HCT116 (cell line): Measurements from ENCODE around the gene SLC2A1. TPM values are rescaled to one million over a fixed set of nuclear protein-coding genes. Genes with fewer than 3 reads are reported as not detected.

Experiments
- ATAC-seq: fragments of 200-7000 bp; cut with Tn5 transposase; 2 replicates; pipeline ENCODE4 v1.9.1; 2020; ENCODE audit warnings: mild to moderate bottlenecking, moderate library complexity
- BruUV-seq: library from RNA; stranded (reverse); fragments of 400-500 nt; replicated peaks from 2 replicates; lab custom pipeline; 2021; lab: Mats Ljungman, UMichigan
- CTCF ChIA-PET: fragments of 300-600 bp; sonication (Branson Sonifier 250); formaldehyde crosslinking; loops from one replicate; lab custom pipeline; 2021; ENCODE audit warnings: antibody characterized with exemption; lab: Charles Lee
- POLR2A ChIA-PET: fragments of 300-600, 350-600 bp; sonication (Branson Sonifier 250); formaldehyde crosslinking; loops from one replicate; lab custom pipeline; 2021; ENCODE audit warnings: antibody characterized with exemption; lab: Charles Lee
- RAD21 ChIA-PET, 2 experiments: fragments of 300-600 bp; sonication (Branson Sonifier 250); formaldehyde crosslinking; loops; one replicate each; lab custom pipeline; 2023; ENCODE audit warnings: low total read pairs in 2 of 2; ENCODE audit not compliant: uncharacterized antibody in 2 of 2, unreplicated experiment in 2 of 2, low non-redundant PET in 1 of 2; lab: Charles Lee
- DNase-seq: peaks from one replicate; pipeline ENCODE4 v3.0.0-alpha.2; 2010; ENCODE audit warnings: low read depth, low spot score
- H2AFZ ChIP-seq: fragments of 200-600 bp; shearing (Covaris generic), sonication (generic); 2 replicates; pipeline ENCODE4 v1.6.1; 2017; ENCODE audit warnings: low read depth, mixed run types, mixed read lengths, antibody characterized with exemption, low read length; ENCODE audit not compliant: poor library complexity, severe bottlenecking
- H3K27ac ChIP-seq: 2 replicates; pipeline ENCODE4 v1.5.1; 2012; ENCODE audit warnings: low read depth, low read length
- H3K27me3 ChIP-seq: fragments of 200-600 bp; sonication (generic); 2 replicates; pipeline ENCODE4 v1.6.1; 2016; ENCODE audit warnings: mixed run types, low read length, mixed read lengths; ENCODE audit not compliant: insufficient read depth
- H3K36me3 ChIP-seq, 2 experiments: fragments of 200-500 bp in 1 of 2; fragments of 200-600 bp in 1 of 2; sonication (Bioruptor generic) in 1 of 2; sonication (generic) in 1 of 2; 2 replicates each; pipeline versions ENCODE4 v1.5.1 to v1.6.1; 2014 to 2016; ENCODE audit warnings: low read length in 2 of 2, inconsistent platforms in 1 of 2, mixed read lengths in 1 of 2, mixed run types in 1 of 2; ENCODE audit not compliant: insufficient read depth in 2 of 2, control insufficient read depth in 1 of 2
- H3K4me1 ChIP-seq, 2 experiments: fragments of 200-600 bp in 1 of 2; sonication (generic) in 1 of 2; 2 replicates each; pipeline versions ENCODE4 v1.5.1 to v1.6.1; 2012 to 2017; ENCODE audit warnings: low read length in 2 of 2, inconsistent platforms in 1 of 2, mild to moderate bottlenecking in 1 of 2, mixed read lengths in 1 of 2, mixed run types in 1 of 2, moderate library complexity in 1 of 2; ENCODE audit not compliant: insufficient read depth in 2 of 2, control insufficient read depth in 1 of 2
- H3K4me2 ChIP-seq: fragments of 200-600 bp; sonication (generic); 2 replicates; pipeline ENCODE4 v1.6.1; 2017; ENCODE audit warnings: mixed run types, low read length, mixed read lengths
- H3K4me3 ChIP-seq, 2 experiments: fragments of 200-600 bp in 1 of 2; sonication (generic) in 1 of 2; replicated peaks in 1 of 2; 2 replicates each; pipeline ENCODE4 v1.5.1; 2011 to 2016; ENCODE audit warnings: low read length in 2 of 2, control low read depth in 1 of 2, low read depth in 1 of 2, mild to moderate bottlenecking in 1 of 2, mixed read lengths in 1 of 2, mixed run types in 1 of 2
- H3K79me2 ChIP-seq: fragments of 200-600 bp; sonication (generic); 2 replicates; pipeline ENCODE4 v1.6.1; 2017; ENCODE audit warnings: mild to moderate bottlenecking, mixed run types, low read length, moderate library complexity, mixed read lengths; ENCODE audit not compliant: insufficient read depth
- H3K9ac ChIP-seq: fragments of 200-600 bp; sonication (generic); 2 replicates; pipeline ENCODE4 v1.6.1; 2016; ENCODE audit warnings: low read length, mixed read lengths
- H3K9me2 ChIP-seq: fragments of 200-600 bp; sonication (generic), shearing (Covaris generic); 2 replicates; pipeline ENCODE4 v1.6.1; 2017; ENCODE audit warnings: mixed run types, mild to moderate bottlenecking, moderate library complexity; ENCODE audit not compliant: insufficient read depth
- H3K9me3 ChIP-seq, 2 experiments: fragments of 200-500 bp in 1 of 2; fragments of 200-600 bp in 1 of 2; sonication (Bioruptor generic) in 1 of 2; sonication (generic) in 1 of 2; 2 replicates each; pipeline ENCODE4 v1.6.1; 2014 to 2017; ENCODE audit warnings: low read length in 2 of 2, mixed read lengths in 2 of 2, inconsistent platforms in 1 of 2, low read depth in 1 of 2, mild to moderate bottlenecking in 1 of 2, mixed run types in 1 of 2, moderate library complexity in 1 of 2; ENCODE audit not compliant: control insufficient read depth in 1 of 2, insufficient read depth in 1 of 2
- H4K20me1 ChIP-seq: fragments of 200-600 bp; sonication (generic), shearing (Covaris generic); 2 replicates; pipeline ENCODE4 v1.6.1; 2017; ENCODE audit warnings: mixed run types, mild to moderate bottlenecking, moderate library complexity; ENCODE audit not compliant: insufficient read depth
- CEBPB ChIP-seq: IDR thresholded peaks from 2 replicates; pipeline ENCODE4 v1.6.1; 2012; ENCODE audit warnings: low read depth
- CTCF ChIP-seq, 3 experiments: fragments of 200-600 bp in 1 of 3; sonication (generic) in 1 of 3; IDR thresholded peaks in 2 of 3; conservative IDR thresholded peaks in 1 of 3; 2 replicates each; pipeline ENCODE4 v1.5.1; 2012 to 2017; ENCODE audit warnings: low read depth in 2 of 3, low read length in 2 of 3, antibody characterized with exemption in 1 of 3, borderline replicate concordance in 1 of 3, control low read depth in 1 of 3, mild to moderate bottlenecking in 1 of 3, mixed read lengths in 1 of 3, mixed run types in 1 of 3, moderate library complexity in 1 of 3; ENCODE audit not compliant: insufficient read depth in 1 of 3
- ELF1 ChIP-seq: IDR thresholded peaks from 2 replicates; pipeline ENCODE4 v1.6.1; 2012; ENCODE audit warnings: low read depth, borderline replicate concordance
- POLR2A ChIP-seq: IDR thresholded peaks from 2 replicates; pipeline ENCODE4 v1.7.0; 2011; ENCODE audit warnings: borderline replicate concordance; ENCODE audit not compliant: insufficient read depth, insufficient read length; ENCODE audit errors: extremely low read depth
- POLR2AphosphoS5 ChIP-seq: IDR thresholded peaks from 2 replicates; pipeline ENCODE4 v1.6.1; 2011; ENCODE audit warnings: mild to moderate bottlenecking, low read depth, low read length, moderate library complexity
- SIN3A ChIP-seq: IDR thresholded peaks from 2 replicates; pipeline ENCODE4 v1.6.1; 2012; ENCODE audit warnings: low read depth
- TCF7L2 ChIP-seq: IDR thresholded peaks from 2 replicates; pipeline ENCODE4 v1.7.0; 2011; ENCODE audit warnings: borderline replicate concordance, inconsistent platforms; ENCODE audit not compliant: insufficient read depth, insufficient read length; ENCODE audit errors: extremely low read depth
- YY1 ChIP-seq: IDR thresholded peaks from 2 replicates; pipeline ENCODE4 v1.6.1; 2011; ENCODE audit warnings: low read length, low read depth, moderate library complexity, mild to moderate bottlenecking; ENCODE audit not compliant: insufficient replicate concordance; ENCODE audit errors: extremely low read depth
- ZNF274 ChIP-seq: fragments of 200-500 bp; sonication (Bioruptor generic); IDR thresholded peaks from 2 replicates; pipeline ENCODE4 v1.6.1; 2014; ENCODE audit warnings: mild to moderate bottlenecking, low read depth, low read length, inconsistent platforms
- intact Hi-C: fragments of 100-400 bp; cut with micrococcal nuclease; formaldehyde crosslinking; loops from 2 replicates; pipeline ENCODE4 v1.10.0; 2022
- total RNA-seq: library from RNA; stranded (reverse); gene quantifications from one replicate; pipeline ENCODE4 v1.2.1, GENCODE V29; 2021; ENCODE audit not compliant: unreplicated experiment

Gene SLC2A1
- total RNA-seq, 1 experiment from 2014 or later: 248 TPM

DNA sequence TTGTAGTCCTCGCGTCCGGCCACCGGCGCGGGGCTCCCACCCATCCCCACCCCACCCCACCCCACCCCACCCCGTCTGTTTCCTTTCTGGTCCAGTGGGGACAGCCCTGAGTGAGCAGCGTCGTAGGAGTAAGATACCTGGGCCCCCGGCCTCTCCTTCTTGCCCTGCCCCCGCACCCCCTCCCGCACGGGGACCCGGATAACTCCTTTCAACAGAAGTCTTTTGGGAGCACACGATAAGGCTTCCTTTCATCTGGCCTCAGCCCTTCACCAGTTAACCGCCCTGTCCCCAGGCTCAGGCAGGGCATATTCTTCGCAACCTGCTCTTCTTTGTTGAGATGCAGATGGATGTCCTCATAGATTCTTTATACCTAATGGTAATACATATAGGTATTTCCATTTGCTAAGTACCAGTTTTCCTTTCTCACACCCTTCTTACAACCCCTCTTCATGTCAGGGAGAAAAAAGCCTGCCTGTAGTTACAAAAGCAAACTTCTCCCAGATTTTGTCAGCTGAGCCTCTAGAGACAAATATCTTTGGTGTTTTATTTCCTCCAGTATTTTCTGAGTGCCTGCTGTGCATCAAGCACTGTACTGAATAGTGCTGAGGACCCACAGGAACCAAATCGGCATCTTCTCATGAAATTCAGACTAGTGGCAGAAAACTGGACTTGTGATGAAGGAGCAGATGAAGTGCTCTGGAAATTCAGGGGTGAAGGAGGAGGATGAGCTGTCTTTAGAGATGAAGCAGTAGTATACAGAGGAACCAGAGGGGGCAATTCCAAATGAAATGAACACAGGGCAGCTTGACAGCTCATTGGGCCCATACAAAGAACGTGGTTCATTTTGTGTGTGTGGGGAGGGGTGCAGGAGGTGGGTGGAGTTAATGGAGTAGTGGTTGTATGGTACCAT is 33.6 kb downstream of the SLC2A1 start:
- Histone ChIP-seq H3K9me2 (no peaks in the 10 kb centered on the region), H3K79me2 (peaks cover 4% of the 10 kb centered on the region; the same call in 1 of the 2 replicates), H3K27ac (peak overlapping the region; percentile 81), H3K4me3 (peak overlapping the region; percentile 61 to 70), H3K4me1 (peaks cover 9 to 45% of the 10 kb centered on the region in 2 experiments; a peak in 3 of 4 replicates), H4K20me1 (no peaks in the 10 kb centered on the region), H3K4me2 (peak overlapping the region; percentile 75), H3K9me3 (no peaks in the 10 kb centered on the region), H3K27me3 (no peaks in the 10 kb centered on the region), H3K36me3 (peaks cover 24 to 37% of the 10 kb centered on the region in 2 experiments), H3K9ac (peak overlapping the region; percentile 72), H2AFZ (no peak overlapping the region)
- ATAC-seq: no peak; the same call in 1 of the 2 replicates
- BruUV-seq: TSS peak; percentile 82
- intact Hi-C loops: no loop called here
- TF ChIP-seq YY1 (no peak), SIN3A (no peak), POLR2AphosphoS5 (peak; percentile 63)
- ChIA-PET POLR2A (interaction anchor here (0.9 to 3.4 kb wide), 5 partner anchors 17 to 148 kb away, joined by 3 to 16 read pairs (median 3); no protein-coding TSS in a partner anchor), RAD21 (interaction anchor here (1.0 to 3.8 kb wide), 5 partner anchors 12 to 149 kb away, joined by 3 to 43 read pairs (median 4); no protein-coding TSS in a partner anchor), CTCF (interaction anchor here (0.5 to 5.4 kb wide), 6 partner anchors 12 to 148 kb away, joined by 3 to 114 read pairs (median 4); partner anchors contain the start of gene ZNF691)
- DNase-seq: no peak

GRCh38 chr1:42924082-42924850 is 34.4 kb downstream of the SLC2A1 start:
- Histone ChIP-seq H3K4me2 (peak overlapping the region; percentile 75), H3K79me2 (no peaks in the 10 kb centered on the region; the same call in 1 of the 2 replicates), H3K27me3 (no peaks in the 10 kb centered on the region), H3K9me3 (no peaks in the 10 kb centered on the region), H3K9ac (peak overlapping the region; percentile 72), H3K4me3 (peak overlapping the region; percentile 61 to 70), H3K27ac (peak overlapping the region; percentile 81), H4K20me1 (no peaks in the 10 kb centered on the region), H3K9me2 (no peaks in the 10 kb centered on the region), H3K36me3 (peaks cover 19 to 30% of the 10 kb centered on the region in 2 experiments), H2AFZ (peak overlapping the region; percentile 66), H3K4me1 (peaks cover 9 to 52% of the 10 kb centered on the region in 2 experiments; a peak in 3 of 4 replicates)
- RAD21 ChIA-PET: interaction anchor here (1.0 to 3.8 kb wide), 4 partner anchors 11 to 149 kb away, joined by 3 to 43 read pairs (median 12); no protein-coding TSS in a partner anchor
- CTCF ChIA-PET: interaction anchor here (0.5 to 5.4 kb wide), 8 partner anchors 11 to 158 kb away, joined by 3 to 114 read pairs (median 6); partner anchors contain the start of genes C1orf50, P3H1 and ZNF691
- POLR2A ChIA-PET: interaction anchor here (0.9 to 3.4 kb wide), 4 partner anchors 27 to 149 kb away, joined by 3 to 16 read pairs (median 4); no protein-coding TSS in a partner anchor
- ATAC-seq (peak; percentile 84), DNase-seq (peak; percentile 82)
- no TSS peak for BruUV-seq
- intact Hi-C loops: no loop called here
- TF ChIP-seq TCF7L2 (peak; percentile 22), ELF1 (no peak), POLR2A (peak; percentile 72), CTCF (IDR thresholded peaks at IDR 0.05 in 2 of 3, conservative IDR thresholded peaks at IDR 0.05 in 1 of 3; ENCODE audit: borderline replicate concordance in 1 of 3, insufficient read depth in 1 of 3, low read depth in 2 of 3, low read length in 2 of 3) (0 out of 6 replicates have a peak, but pooled peaks of 2 of the 3 experiments have one; percentile 21 to 24), ZNF274 (no peak), YY1 (peak; percentile 82), SIN3A (no peak), CEBPB (no peak)
